Ishikawa (cell line): ENCODE results near the gene PLXNA2.

Experiments
- CEBPB ChIP-seq: IDR thresholded peaks from 2 replicates; pipeline ENCODE4 v1.6.1; 2012
- CREB1 ChIP-seq: IDR thresholded peaks from 2 replicates; pipeline ENCODE4 v1.6.1; 2012; ENCODE audit warnings: low read depth
- EP300 ChIP-seq: IDR thresholded peaks from 2 replicates; pipeline ENCODE4 v1.6.1; 2012; ENCODE audit warnings: borderline replicate concordance
- FOXM1 ChIP-seq: IDR thresholded peaks from 2 replicates; pipeline ENCODE4 v1.6.1; 2012; ENCODE audit warnings: low read depth, borderline replicate concordance
- NFIC ChIP-seq: IDR thresholded peaks from 2 replicates; pipeline ENCODE4 v1.6.1; 2012
- RAD21 ChIP-seq: IDR thresholded peaks from 2 replicates; pipeline ENCODE4 v1.6.1; 2012; ENCODE audit warnings: low read depth
- TAF1 ChIP-seq: IDR thresholded peaks from 2 replicates; pipeline ENCODE4 v1.6.1; 2012; ENCODE audit warnings: low read depth, mild to moderate bottlenecking
- TCF12 ChIP-seq: IDR thresholded peaks from 2 replicates; pipeline ENCODE4 v1.6.1; 2012; ENCODE audit warnings: low read depth
- TEAD4 ChIP-seq: IDR thresholded peaks from 2 replicates; pipeline ENCODE4 v1.6.1; 2012
- YY1 ChIP-seq: IDR thresholded peaks from 2 replicates; pipeline ENCODE4 v1.6.1; 2012; ENCODE audit warnings: low read depth
- ZBTB7A ChIP-seq: IDR thresholded peaks from 2 replicates; pipeline ENCODE4 v1.6.1; 2012; ENCODE audit warnings: low read depth
- TF ChIP-seq, protein P1 (sequence below): IDR thresholded peaks from 2 replicates; pipeline ENCODE4 v1.6.1; 2012
- TF ChIP-seq, protein P2 (sequence below): IDR thresholded peaks from 2 replicates; pipeline ENCODE4 v1.6.1; 2012; ENCODE audit warnings: low read depth, mild to moderate bottlenecking
- TF ChIP-seq, protein P3 (sequence below): IDR thresholded peaks from 2 replicates; pipeline ENCODE4 v1.6.1; 2012

DNA sequence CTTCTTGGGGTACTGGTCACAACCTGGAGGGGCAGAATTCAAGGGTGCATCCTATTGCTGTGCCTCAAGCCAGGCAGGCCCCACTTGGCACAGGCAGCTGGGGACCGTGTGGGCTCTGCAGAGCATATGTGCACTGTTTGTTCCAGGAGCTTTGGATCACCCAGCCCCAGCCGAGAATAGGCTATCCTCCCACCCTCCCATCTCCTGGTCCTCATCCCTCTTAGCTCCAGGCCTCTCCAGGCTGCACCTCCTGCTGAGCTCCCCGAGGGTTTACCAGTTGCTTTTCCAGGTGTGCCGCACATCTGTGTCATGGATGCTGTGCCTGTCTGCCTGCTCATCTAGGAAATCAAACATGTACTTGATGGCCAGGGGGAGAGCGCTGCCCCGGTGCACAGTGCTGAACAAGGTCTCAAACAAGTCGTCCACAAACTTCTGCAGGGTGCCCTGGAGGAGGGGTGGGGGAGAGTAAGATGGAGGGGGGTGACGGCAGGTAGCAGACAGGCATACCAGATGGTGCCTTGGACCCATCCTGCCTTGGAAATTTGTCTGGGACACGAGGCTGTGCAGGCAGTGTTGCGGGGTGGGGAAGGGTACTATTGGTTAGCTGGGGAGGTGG, 212.8 kb downstream of the PLXNA2 start:
- no peak for TF ChIP-seq RAD21
- no peak for TF ChIP-seq TCF12
- no peak for TF ChIP-seq YY1
- TF ChIP-seq TAF1, result no peak
- no peak for TF ChIP-seq FOXM1
- TF ChIP-seq CEBPB, result no peak
- TF ChIP-seq, protein P1, sequence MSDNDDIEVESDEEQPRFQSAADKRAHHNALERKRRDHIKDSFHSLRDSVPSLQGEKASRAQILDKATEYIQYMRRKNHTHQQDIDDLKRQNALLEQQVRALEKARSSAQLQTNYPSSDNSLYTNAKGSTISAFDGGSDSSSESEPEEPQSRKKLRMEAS, result no peak
- TF ChIP-seq, protein P2, sequence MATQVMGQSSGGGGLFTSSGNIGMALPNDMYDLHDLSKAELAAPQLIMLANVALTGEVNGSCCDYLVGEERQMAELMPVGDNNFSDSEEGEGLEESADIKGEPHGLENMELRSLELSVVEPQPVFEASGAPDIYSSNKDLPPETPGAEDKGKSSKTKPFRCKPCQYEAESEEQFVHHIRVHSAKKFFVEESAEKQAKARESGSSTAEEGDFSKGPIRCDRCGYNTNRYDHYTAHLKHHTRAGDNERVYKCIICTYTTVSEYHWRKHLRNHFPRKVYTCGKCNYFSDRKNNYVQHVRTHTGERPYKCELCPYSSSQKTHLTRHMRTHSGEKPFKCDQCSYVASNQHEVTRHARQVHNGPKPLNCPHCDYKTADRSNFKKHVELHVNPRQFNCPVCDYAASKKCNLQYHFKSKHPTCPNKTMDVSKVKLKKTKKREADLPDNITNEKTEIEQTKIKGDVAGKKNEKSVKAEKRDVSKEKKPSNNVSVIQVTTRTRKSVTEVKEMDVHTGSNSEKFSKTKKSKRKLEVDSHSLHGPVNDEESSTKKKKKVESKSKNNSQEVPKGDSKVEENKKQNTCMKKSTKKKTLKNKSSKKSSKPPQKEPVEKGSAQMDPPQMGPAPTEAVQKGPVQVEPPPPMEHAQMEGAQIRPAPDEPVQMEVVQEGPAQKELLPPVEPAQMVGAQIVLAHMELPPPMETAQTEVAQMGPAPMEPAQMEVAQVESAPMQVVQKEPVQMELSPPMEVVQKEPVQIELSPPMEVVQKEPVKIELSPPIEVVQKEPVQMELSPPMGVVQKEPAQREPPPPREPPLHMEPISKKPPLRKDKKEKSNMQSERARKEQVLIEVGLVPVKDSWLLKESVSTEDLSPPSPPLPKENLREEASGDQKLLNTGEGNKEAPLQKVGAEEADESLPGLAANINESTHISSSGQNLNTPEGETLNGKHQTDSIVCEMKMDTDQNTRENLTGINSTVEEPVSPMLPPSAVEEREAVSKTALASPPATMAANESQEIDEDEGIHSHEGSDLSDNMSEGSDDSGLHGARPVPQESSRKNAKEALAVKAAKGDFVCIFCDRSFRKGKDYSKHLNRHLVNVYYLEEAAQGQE, result no peak
- no peak for TF ChIP-seq TEAD4
- TF ChIP-seq NFIC, result no peak
- no peak for TF ChIP-seq EP300
- no peak for TF ChIP-seq CREB1
- TF ChIP-seq, protein P3, sequence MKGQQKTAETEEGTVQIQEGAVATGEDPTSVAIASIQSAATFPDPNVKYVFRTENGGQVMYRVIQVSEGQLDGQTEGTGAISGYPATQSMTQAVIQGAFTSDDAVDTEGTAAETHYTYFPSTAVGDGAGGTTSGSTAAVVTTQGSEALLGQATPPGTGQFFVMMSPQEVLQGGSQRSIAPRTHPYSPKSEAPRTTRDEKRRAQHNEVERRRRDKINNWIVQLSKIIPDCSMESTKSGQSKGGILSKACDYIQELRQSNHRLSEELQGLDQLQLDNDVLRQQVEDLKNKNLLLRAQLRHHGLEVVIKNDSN, result no peak
- no peak for TF ChIP-seq ZBTB7A
